Stimulated activated naive B cell treated with anti-CD40 and anti-IgM and Interleukin-4, amounts not matched to agents 10 μg/mL and 1 μg/mL and 100 μg/mL, for 72 hours (primary cell): ENCODE measurements around the gene NCBP3.

ENCODE experiments used
- ATAC-seq, 2 donors: fragments of 150-1000 bp; cut with Tn5 transposase; replicated peaks; 2 replicates each; pipeline ENCODE4 v1.10.0; 2021; ENCODE audit warnings: moderate library complexity in 1 of 2
- DNase-seq: peaks from one replicate; pipeline ENCODE4 v3.0.0; 2021
- H3K27ac Mint-ChIP-seq: one replicate; pipeline ENCODE4 v1.8.0; 2022; ENCODE audit warnings: mild to moderate bottlenecking, mixed read lengths
- H3K27me3 Mint-ChIP-seq, 2 donors: one replicate each; pipeline ENCODE4 v1.8.0; 2022; ENCODE audit warnings: mixed read lengths in 2 of 2
- H3K36me3 Mint-ChIP-seq, 2 donors: one replicate each; pipeline ENCODE4 v1.8.0; 2022; ENCODE audit warnings: mixed read lengths in 2 of 2, mild to moderate bottlenecking in 1 of 2
- H3K4me1 Mint-ChIP-seq, 2 donors: one replicate each; pipeline ENCODE4 v1.8.0; 2022; ENCODE audit warnings: mixed read lengths in 2 of 2, mild to moderate bottlenecking in 1 of 2
- H3K4me3 Mint-ChIP-seq, 2 donors: one replicate each; pipeline ENCODE4 v1.8.0; 2022; ENCODE audit warnings: mild to moderate bottlenecking in 2 of 2, mixed read lengths in 2 of 2, moderate library complexity in 1 of 2
- H3K9me3 Mint-ChIP-seq, 2 donors: one replicate each; pipeline ENCODE4 v1.8.0; 2022; ENCODE audit warnings: mixed read lengths in 2 of 2, mild to moderate bottlenecking in 1 of 2

NCBP3 gene

DNA sequence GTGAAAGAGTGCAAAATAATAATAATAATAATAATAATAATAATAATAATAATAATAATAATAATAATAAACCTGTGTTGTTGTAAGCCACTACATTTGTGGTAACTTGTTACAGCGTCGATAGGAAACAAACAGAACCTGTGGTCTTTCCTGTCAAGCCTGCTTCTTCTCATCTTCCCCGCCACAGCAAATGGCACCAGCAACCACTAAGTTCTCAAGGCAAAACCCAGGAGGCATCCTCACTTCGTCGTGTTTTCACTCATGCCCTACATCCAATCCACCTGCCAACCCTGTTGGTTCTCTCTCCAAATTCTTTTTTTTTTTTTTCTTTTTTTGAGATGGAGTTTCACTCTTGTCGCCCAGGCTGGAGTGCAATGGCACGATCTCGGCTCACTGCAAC lies 79.3 kb downstream of the NCBP3 start:
- no peak for DNase-seq
- Mint-ChIP-seq H3K9me3 (peaks cover 0 to 7% of the 10 kb centered on the region in 2 donors), H3K36me3 (peaks cover 0 to 3% of the 10 kb centered on the region in 2 donors), H3K4me1 (peaks cover 29 to 57% of the 10 kb centered on the region in 2 donors), H3K4me3 (no peak overlapping the region), H3K27ac (peak overlapping the region; percentile 22), H3K27me3 (no peaks in the 10 kb centered on the region)
- no peak for ATAC-seq

DNA sequence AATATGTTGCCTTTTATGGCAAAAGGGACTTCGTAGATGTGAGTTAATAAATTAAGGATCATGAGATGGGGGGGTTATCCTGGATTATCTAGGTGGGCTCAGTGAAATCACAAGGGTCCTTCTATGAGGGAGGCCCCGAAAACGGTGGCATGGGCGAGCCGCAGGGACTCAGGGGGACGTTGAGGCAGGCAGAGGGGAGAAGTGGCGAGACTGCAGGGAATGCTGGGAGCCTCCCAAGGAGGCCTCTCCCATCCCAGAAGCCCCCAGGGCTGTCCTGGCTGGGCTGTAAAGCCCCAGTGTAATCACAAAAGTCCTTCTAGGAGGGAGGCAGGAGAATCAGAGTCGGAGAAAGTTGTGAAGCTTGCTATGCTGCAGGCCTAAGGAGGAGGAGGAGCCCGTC lies 80.1 kb downstream of the NCBP3 start:
- Mint-ChIP-seq H3K9me3 (peaks cover 0 to 7% of the 10 kb centered on the region in 2 donors), H3K27me3 (no peaks in the 10 kb centered on the region), H3K4me1 (peaks cover 27 to 53% of the 10 kb centered on the region in 2 donors), H3K27ac (peak overlapping the region; percentile 38), H3K4me3 (peak overlapping the region in 1 of 2 donors; percentile 54), H3K36me3 (peaks cover 0 to 3% of the 10 kb centered on the region in 2 donors)
- ATAC-seq: no peak
- no peak for DNase-seq

DNA sequence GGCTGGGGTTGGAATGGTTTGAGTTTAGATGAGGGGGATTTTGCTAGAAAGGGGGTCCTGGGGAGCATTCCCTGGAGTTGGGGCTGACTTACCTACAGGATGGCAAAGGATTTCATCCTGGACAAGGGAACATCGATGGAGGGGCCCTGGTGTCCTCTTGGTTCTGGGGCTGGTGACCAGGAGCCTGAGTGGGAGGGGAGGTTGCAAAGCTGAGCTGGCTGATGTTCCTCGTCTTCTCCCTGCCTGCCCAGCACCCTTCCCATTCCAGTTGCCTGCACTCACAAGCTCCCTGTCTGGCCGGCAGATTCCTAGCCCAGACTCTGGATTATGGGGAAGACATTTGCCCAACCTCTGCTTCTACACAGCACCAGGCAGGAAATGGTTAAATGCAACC lies 82.3 kb downstream of the NCBP3 start:
- H3K27me3 Mint-ChIP-seq: peaks cover 0 to 6% of the 10 kb centered on the region in 2 donors
- H3K27ac Mint-ChIP-seq: peak overlapping the region; percentile 91
- H3K9me3 Mint-ChIP-seq: peaks cover 4 to 13% of the 10 kb centered on the region in 2 donors
- H3K36me3 Mint-ChIP-seq: peaks cover 6 to 10% of the 10 kb centered on the region in 2 donors
- ATAC-seq (no peak), DNase-seq (no peak)
- peak overlapping the region in 1 of 2 donors; percentile 46 for H3K4me3 Mint-ChIP-seq
- peaks cover 19 to 34% of the 10 kb centered on the region in 2 donors for H3K4me1 Mint-ChIP-seq

DNA sequence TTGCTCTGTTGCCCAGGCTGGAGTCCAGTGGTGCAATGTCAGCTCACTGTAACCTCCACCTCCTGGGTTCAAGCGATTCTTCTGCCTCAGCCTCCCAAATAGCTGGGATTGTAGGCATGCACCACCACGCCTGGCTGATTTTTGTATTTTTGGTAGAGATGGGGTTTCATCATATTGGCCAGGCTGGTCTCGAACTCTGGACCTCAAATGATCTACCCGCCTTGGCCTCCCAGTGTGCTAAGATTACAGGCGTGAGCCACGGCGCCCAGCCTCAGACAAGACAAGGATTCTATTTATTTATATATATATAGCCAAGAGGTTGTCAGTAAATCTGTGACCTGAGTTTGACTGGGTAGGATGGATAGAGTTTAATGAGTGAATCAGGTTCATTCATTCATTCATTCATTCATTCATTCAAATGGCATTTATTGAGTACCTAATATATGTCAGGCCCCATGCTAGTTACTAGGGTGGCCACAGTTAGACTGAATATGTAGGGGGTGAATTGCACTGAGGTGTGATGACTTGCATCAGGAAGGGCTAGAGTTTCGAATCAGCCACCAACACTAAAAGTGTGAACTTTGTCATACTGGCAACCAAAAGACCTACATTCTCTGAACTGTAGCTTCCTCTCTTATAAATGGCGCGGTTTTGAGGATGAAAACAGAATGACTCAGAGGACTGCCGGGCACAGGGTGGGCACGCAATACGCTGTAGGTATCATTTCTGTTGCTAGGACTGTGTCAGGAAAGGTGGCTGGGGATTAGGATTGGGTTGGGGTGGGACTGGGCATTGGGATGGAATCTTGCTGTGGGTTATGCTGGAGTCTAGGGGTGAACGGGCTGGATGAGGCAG lies 82.9 kb downstream of the NCBP3 start:
- Mint-ChIP-seq H3K9me3 (peaks cover 4 to 13% of the 10 kb centered on the region in 2 donors), H3K36me3 (peaks cover 6 to 10% of the 10 kb centered on the region in 2 donors), H3K4me3 (peak overlapping the region in 1 of 2 donors; percentile 46), H3K27ac (peak overlapping the region; percentile 91), H3K27me3 (peaks cover 0 to 6% of the 10 kb centered on the region in 2 donors), H3K4me1 (peaks cover 16 to 28% of the 10 kb centered on the region in 2 donors)
- DNase-seq (no peak), ATAC-seq (peak; percentile 47 to 64)

DNA sequence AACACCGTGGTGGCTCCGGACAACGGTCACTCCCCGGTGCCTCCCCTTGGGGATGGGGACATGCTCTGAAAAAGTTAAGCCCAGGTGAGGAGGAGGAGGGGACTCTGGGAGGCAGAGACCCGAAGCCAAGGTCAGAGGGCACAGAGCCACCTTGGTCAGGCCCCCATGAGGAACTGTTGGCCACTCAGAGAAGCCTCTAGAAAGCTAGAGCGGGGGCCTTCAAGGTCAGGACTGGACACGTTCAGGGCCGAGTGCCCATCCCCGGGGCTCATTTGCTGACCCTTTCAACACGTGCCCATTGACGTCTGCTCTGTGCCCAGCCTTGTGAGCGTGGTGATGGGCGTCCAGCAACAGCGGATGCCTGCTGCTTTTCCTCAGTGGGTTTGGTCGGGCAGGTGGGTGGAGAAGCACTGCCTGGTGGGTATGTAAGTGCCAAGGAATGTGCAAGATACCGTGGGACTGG lies 84.1 kb downstream of the NCBP3 start:
- Mint-ChIP-seq H3K36me3 (peaks cover 3 to 10% of the 10 kb centered on the region in 2 donors), H3K27me3 (peaks cover 0 to 6% of the 10 kb centered on the region in 2 donors), H3K9me3 (peaks cover 4 to 9% of the 10 kb centered on the region in 2 donors), H3K27ac (no peak overlapping the region), H3K4me3 (no peak overlapping the region), H3K4me1 (peaks cover 16 to 27% of the 10 kb centered on the region in 2 donors)
- DNase-seq: no peak
- ATAC-seq: no peak

DNA sequence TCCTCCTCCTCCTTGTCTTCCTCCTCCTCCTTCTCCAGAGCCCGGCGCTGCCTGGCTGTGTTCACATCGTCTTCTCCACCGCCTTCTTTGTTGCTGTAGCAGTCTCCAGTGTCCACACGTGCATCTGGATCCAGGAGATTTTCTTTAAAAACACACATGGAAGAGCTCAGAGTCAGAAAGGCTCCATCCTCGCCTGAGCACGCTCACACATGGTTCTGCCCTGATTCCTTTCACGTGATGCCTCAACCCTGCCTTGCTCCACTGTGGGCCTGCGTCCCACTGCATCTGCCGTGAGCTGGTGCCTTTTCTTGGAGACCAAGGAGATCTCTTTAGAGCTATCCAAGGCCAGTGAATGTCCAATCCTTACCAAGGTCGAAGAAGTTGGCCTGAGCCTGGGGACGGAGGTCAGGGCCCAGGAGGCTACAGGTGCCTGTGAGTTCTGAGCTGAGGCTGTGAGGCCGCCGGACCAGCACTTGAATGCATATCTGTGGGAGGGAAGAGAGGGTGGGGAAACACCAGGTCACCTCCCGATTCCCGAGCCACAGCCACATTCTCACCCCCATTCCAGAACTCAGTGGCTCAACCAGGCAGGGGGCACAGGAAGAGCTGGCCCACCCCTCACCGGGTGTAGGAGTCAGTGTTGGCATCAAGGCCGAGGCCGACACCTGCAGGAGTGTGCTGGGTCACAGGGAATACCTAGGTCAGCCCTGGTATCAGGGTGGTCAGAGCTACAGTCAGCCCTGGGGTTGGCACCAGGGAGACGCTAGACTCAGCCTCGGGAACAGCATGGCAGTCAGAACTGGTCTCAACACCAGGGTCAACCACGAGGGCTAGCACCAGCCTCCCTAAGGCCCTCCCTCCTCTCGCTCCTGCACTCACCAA lies 84.8 kb downstream of the NCBP3 start:
- Mint-ChIP-seq H3K4me1 (peaks cover 16 to 27% of the 10 kb centered on the region in 2 donors), H3K9me3 (peaks cover 4 to 7% of the 10 kb centered on the region in 2 donors), H3K27ac (no peak overlapping the region), H3K4me3 (no peak overlapping the region), H3K27me3 (peaks cover 0 to 6% of the 10 kb centered on the region in 2 donors), H3K36me3 (peaks cover 3 to 10% of the 10 kb centered on the region in 2 donors)
- DNase-seq (no peak), ATAC-seq (no peak)

DNA sequence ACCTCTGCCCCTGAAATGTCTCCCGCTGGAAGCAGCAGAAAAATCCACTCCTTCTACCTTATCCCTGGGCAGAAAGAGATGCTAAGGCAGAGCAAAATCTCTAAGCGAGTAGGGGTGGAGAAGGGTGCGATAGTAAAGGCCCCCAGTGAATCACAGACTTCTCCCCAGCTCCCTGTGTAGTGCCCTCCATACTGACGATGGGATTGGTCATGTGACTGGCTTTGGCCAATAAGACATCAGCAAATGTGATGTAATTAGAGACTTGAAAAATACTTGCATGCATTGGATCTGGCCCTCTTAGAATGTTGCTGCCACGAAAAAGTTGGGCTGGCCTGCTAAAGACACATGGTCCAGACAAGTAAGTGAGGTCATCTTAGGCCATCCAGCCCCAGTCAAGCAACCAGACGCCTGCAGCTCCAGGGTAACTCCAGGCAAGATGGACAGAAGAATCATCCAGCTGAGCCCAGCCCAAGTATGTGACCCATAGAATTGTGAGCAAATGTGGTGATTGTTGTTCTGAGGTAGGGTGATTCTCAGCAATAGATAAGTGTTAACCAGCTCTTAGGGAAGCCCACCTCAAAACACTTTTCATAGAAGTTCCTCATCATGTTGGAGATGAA lies 86.3 kb downstream of the NCBP3 start:
- no peak overlapping the region for H3K4me3 Mint-ChIP-seq
- H3K27ac Mint-ChIP-seq: no peak overlapping the region
- H3K9me3 Mint-ChIP-seq: peaks cover 4 to 5% of the 10 kb centered on the region in 2 donors
- H3K4me1 Mint-ChIP-seq: peaks cover 12% of the 10 kb centered on the region in 2 donors
- H3K36me3 Mint-ChIP-seq: peaks cover 3 to 10% of the 10 kb centered on the region in 2 donors
- H3K27me3 Mint-ChIP-seq: peaks cover 0 to 6% of the 10 kb centered on the region in 2 donors
- no peak for ATAC-seq
- DNase-seq: no peak

DNA sequence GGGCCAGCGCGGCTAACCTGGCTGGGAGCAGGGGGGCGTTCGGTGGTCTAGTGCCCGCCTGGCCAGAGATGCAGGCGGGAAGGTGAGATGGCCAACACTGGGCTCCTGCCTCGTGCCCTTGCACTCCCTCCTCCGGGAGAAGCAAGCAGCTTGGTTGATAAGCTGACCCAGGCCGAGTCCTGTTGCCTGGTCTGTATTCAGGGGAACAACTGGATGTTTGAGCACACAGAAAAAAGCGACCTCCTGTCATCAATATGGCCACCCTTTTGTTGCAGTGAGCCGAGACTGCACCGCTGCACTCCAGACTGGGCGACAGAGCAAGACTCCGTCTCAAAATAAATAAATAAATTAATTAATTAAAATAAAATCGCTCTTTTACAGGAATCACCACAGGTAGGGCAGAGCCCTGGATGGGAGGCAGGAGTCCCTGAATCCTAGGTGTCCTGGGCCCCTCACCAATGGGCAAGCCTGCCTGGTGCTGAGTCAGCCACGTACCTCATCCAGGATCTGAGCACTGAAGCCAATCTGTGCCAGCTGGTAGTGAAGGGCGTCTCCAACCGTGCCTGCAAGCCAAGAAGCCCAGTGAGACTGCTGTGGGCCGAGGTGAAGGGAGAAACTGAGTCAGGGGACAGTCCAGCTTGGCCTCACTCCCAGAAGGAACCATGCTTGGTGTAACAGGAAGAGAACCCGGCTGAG lies 90.6 kb downstream of the NCBP3 start:
- DNase-seq: no peak
- H3K9me3 Mint-ChIP-seq: peaks cover 4 to 5% of the 10 kb centered on the region in 2 donors

DNA sequence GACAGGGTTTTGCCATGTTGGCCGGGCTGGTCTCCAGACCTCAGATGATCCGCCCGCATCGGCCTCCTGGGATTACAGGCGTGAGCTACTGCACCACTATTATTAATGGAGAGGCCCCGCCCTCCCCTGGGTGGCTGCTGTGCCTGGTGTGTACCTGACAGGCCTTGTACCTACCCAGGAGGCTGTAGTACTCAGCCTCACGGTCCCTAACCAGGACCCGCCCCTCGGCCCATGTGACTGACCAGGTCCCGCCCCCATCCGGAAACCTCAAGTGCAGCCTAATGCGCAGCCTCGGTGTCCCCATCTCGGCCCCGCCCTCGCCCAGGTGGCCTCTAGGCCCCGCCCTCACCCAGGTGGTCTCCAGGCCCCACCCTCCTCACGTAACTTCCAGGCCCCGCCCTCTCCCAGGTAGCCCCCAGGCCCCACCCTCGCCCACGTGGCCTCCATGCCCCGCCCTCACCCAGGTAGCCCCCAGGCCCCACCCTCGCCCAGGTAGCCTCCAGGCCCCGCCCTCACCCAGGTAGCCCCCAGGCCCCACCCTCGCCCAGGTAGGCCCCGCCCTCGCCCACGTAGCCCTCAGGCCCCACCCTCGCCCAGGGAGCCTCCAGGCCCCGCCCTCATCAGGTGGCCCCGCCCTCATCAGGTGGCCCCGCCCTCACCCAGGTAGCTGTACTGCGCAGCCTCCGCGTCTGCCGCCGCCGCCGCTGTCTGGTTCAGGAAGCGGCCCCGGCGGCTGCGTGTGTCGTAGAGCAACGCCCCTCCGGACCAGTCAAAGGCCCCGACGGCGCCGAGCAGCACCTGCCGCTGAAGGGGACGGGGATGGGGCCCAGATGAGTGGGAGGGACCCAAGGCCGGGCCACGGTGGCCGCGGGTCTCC lies 91.3 kb downstream of the NCBP3 start:
- Mint-ChIP-seq H3K4me3 (peak overlapping the region; percentile 71 to 77), H3K9me3 (peaks cover 2% of the 10 kb centered on the region in 2 donors)
- peak; percentile 63 for DNase-seq

More for the DNA sequence above, 90.6 kb downstream of the NCBP3 start:
- Mint-ChIP-seq H3K4me1 (peaks cover 0 to 12% of the 10 kb centered on the region in 2 donors), H3K27me3 (peaks cover 0 to 10% of the 10 kb centered on the region in 2 donors), H3K36me3 (peaks cover 3 to 10% of the 10 kb centered on the region in 2 donors), H3K4me3 (peak overlapping the region; percentile 71 to 77), H3K27ac (no peak overlapping the region)
- no peak for ATAC-seq

DNA sequence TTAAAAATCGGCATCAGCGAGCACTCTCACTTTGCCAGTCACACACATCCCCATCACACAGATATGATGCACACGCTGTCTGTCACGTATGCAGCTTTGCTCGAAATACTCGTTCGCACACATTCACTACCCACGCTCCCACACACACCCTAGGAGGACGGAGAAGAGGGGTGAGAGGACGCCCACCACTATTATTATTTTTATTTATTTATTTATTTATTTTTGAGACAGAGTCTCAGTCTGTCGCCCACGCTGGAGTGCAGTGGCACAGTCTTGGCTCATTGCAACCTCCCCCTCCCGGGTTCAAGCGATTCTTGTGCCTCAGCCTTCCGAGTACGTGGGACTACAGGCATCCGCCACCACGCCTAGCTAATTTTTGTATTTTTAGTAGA lies 92.0 kb downstream of the NCBP3 start:
- no peaks in the 10 kb centered on the region for H3K36me3 Mint-ChIP-seq
- peak overlapping the region in 1 of 2 donors; percentile 56 for H3K4me3 Mint-ChIP-seq
- peaks cover under 1 to 6% of the 10 kb centered on the region in 2 donors for H3K27me3 Mint-ChIP-seq
- ATAC-seq (no peak), DNase-seq (no peak)
- H3K4me1 Mint-ChIP-seq: peaks cover 0 to 13% of the 10 kb centered on the region in 2 donors
- H3K27ac Mint-ChIP-seq: no peak overlapping the region
- no peaks in the 10 kb centered on the region for H3K9me3 Mint-ChIP-seq

More for the DNA sequence above, 91.3 kb downstream of the NCBP3 start:
- H3K27ac Mint-ChIP-seq: peak overlapping the region; percentile 51
- peak; percentile 90 to 95 for ATAC-seq
- peaks cover 2 to 5% of the 10 kb centered on the region in 2 donors for H3K36me3 Mint-ChIP-seq
- H3K27me3 Mint-ChIP-seq: peaks cover 0 to 7% of the 10 kb centered on the region in 2 donors
- peaks cover 0 to 13% of the 10 kb centered on the region in 2 donors for H3K4me1 Mint-ChIP-seq

DNA sequence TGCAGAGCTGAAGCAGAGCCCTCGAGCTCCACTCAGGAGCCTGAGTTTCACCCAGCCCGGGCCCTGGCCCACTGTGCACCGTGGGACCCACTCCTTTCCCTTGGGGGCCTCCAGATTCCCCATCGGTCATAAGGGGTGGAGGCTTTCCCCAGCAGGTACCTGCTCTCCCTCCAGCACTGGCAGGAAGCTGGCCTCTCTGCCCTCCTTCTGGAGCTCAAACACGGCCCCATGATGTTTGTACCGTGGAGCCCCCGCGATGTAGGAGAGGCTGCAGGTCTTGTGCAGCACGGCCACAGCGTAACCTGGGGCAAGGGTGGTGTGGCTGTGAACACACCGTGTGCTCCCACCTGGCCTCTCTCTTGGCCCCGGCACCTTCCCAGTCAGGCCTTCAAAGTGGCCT lies 92.4 kb downstream of the NCBP3 start:
- no peaks in the 10 kb centered on the region for H3K36me3 Mint-ChIP-seq
- no peak overlapping the region for H3K4me3 Mint-ChIP-seq
- peaks cover 0 to 16% of the 10 kb centered on the region in 2 donors for H3K4me1 Mint-ChIP-seq
- DNase-seq: no peak
- peaks cover 5 to 10% of the 10 kb centered on the region in 2 donors for H3K27me3 Mint-ChIP-seq
- no peak for ATAC-seq
- no peak overlapping the region for H3K27ac Mint-ChIP-seq
- H3K9me3 Mint-ChIP-seq: no peaks in the 10 kb centered on the region
